HG03135 (cell line): Measurements from ENCODE around the gene MNAT1.
"Not testable (repeated sequence)": the region's sequence is repeated elsewhere in the genome, so short reads cannot be mapped to it uniquely, and the experiment has no call there.

Source experiments
- ATAC-seq: cut with Tn5 transposase; IDR thresholded peaks from one replicate; pipeline ENCODE4 v1.9.1; 2021; ENCODE audit warnings: mild to moderate bottlenecking, moderate library complexity; ENCODE audit not compliant: unreplicated experiment

The MNAT1 gene

DNA sequence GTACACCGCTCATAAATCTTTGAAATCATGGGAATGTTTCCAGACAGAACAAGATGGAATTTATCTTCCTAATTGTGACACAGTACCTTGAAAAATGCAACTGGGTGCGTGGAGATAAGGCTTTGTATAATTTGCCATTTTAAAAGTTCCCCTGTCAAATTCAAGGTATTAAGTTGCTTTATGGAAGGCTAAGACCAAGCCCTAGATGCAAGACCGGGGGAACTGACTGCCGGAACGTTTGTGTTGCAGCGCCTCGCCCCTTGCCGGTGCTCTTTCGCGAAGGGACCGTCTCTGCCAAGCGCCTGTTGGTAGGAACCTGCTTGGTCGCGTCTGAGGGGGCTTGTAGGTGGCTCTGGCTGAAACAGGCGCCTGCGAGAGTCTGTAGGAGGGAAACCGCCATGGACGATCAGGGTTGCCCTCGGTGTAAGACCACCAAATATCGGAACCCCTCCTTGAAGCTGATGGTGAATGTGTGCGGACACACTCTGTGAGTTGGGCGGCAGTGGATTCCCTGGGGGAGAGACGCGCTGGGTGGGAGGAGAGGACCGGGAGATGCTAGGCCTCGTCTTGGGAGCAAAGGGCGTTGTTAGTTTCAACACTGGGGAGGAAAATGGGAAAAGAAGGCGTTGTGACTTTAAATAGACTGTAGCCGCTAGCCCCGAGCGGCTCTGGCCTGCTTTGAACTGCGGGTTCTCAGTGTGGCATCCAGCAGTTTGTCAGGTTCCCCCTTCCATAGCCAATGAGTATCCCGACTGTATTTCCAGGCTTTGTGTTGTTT is at the start of gene MNAT1:
Gene MNAT1, plus strand, starts transcription at position 297 of the 778 bp plus-strand sequence. Its CDS starts 102 bp downstream, at position 399.
- peak; percentile 93 for ATAC-seq

DNA sequence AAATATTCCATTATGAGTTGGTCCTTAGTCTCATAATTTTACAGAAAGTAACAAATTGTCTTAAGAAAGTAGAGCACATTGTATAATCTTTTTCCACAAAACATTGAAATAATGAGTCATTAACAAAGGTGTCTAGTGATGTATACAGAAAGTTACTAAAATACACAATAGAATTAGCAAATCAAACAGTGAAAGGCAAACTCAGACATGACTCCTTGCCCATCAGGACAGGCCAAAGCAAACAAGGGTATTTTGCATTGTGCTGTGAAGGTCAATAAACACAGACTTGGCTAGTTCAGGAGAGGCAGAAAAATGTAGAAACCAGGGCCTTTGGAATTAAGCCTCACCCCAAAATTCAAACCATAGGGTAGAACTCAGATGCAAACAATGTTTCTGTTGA is 47.7 kb upstream of the MNAT1 start:
- no peak for ATAC-seq

DNA sequence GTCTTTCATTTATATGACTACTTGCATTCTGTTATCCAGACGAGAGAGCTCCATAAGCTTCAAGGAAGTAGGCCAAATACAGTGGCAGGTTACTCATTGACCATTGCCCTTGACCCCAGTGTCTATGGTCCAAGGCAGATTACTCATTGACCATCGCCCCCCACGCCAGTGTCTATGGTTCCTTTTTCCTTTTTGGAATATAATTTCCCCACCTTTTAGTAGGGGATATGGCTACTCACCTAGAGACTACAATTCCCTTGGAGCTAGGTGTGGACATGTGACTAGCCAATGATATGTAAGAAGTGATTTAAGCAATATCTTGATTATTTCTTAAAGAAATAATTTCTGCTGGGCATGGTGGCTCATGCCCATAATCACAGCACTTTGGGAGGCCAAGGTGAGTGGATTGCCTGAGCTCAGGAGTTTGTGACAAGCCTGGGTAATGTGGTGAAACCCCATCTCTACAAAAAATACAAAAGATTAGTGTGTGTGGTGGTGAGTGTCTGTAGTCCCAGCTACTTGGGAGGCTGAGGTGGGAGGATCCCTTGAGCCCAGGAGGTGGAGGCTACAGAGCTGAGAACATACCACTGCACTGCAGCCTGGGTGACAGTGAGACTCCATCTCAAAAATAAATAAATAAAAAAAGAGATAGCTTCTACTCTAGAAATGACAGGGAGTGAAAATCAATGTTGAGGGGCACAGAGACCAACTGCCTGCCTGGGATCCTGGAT is 43.0 kb upstream of the MNAT1 start:
- ATAC-seq, result no peak

DNA sequence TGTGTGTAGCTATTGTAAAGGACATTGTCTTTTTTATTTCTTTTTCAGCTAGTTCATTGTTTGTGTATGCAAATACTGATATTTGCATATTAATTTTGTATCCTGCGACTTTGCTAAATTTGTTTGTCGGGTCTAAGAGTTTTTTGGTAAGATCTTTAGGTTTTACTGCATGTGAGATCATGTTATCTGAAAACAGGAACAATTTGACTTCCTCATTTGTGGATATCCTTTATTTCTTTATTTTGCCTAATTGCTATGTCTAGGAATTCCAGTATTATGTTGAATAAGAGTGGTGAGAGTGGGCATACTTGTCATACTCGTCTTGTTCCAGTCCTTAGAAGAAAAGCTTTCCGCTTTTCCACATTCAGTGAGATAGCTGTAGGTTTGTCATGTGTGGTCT is 39.2 kb upstream of the MNAT1 start:
- no peak for ATAC-seq

DNA sequence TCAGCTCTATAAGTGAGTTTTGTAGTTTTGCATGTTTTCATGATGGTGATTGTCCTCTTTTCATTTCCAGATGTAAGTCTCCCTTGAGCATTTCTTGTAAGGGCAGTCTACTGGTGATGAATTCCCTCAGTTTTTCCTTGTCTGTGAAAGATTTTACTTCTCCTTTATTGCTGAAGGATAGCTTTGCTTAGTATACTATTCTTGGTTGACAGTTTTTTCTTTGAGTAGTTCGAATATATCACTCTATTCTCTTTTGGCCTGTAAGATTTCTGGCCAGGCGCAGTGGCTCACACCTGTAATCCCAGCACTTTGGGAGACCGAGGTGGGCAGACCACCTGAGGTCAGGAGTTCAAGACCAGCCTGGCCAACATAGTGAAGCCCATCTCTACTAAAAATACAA is 34.0 kb upstream of the MNAT1 start:
- no peak for ATAC-seq

DNA sequence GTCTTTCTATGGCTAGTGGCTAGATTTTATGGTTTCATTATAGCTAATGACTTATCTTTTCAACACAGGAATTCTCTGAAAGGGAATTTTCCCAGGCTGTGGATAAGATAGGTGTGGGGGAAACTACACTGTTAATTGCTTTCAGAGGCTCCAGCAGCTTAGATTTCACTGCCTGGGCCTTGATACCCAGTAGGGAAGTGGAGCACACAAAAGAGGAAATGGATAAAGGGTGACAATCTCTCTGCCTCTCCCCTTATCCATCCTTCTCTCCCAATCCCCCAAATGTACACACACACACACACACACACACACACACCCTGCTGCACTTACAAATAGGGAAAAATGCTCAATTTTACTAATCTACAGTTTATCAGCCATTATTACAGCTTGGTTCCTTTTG is 29.5 kb upstream of the MNAT1 start:
- no peak for ATAC-seq

DNA sequence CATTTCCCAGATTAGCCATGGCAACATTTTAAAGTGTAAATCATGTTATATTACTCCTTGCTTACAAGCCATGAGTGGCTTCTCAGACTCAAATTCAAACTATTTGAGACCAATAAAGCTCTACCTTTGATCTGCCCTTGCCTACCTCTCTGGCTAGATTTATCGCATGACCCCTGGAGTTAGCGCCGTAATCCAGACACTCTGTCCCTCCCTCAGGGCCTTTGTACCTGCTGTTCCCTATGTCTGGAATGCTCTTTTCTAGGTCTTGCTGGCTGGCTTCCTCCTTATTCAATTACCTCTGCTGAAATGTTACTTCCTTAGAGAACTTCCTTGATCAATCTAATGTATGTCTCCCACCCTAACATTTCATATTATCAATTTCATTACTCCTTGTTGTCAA is 26.7 kb upstream of the MNAT1 start:
- ATAC-seq, result no peak

DNA sequence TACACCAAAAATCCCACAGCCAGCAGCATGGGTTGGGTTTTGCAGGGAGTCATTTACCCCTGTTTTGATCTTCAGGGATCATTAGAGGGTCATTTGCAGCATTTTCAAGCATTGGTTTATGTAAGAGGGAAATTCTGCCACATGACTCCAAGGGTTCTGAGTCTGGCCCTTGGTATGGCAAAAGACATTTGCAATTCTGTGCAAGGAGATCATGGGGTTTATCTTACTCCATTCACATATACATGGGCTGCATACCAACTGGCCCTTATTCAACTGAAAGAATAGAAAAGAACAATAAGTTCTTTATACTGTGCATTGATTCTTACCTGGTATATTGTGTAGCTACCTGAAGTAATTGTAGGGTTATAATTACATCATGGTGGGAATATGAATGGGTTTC is 24.1 kb upstream of the MNAT1 start:
- ATAC-seq, result no peak

DNA sequence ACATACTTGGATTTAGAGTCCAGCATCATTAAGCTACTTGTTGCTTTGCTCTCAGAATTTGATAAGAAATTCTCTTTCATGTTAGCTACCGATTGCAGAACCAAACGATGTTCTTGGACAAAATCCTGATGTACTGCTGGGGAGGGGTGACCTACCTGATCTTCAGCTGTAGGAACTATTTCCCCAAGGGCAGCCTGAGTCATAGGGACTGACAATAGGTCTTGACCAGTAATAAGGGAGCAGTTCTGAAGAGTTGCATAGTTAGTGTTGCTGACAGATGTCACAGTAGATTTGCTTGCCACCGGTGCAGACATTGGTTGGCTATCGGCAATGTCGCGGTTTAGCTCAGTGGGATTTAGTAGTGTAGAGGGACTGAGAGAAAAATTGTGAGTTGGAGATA is 21.0 kb upstream of the MNAT1 start:
- ATAC-seq, result no peak

DNA sequence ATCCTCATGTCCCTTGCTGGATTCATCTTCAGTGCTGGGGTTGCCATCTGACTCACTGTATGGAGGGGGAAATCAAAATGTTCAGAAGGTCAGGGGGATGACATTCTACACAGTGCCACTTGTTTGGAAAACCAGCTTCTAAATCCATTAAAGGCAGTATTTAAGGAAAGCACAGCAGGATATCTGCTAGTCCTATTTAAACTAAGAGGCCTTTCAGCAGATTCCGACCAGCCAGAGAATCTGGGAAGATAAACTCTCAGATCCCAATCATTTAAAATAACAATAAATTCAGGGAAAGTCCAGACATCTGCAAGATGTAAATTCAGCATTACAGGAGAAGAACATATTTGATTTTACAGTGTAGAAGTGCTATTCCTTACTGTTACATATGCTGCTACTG is 14.2 kb upstream of the MNAT1 start:
- ATAC-seq, result no peak

DNA sequence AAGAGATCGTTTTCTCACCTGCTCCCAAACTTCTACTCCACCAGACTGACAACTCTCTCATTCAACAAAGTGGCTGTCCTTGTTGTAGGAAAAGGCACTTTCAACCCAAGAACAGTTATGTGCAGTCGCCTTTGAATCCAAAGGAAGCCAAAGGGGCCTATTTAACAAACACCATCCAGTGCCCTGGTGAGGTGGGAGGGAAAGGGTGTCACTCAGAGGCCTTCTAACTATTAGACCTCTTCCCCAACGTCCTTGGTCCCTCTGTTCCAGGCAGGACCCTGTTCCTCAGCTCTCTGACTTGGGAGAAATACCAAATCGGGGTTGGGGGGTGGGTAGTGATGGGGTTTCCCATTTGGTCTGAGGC is 13.6 kb upstream of the MNAT1 start:
- no peak for ATAC-seq

DNA sequence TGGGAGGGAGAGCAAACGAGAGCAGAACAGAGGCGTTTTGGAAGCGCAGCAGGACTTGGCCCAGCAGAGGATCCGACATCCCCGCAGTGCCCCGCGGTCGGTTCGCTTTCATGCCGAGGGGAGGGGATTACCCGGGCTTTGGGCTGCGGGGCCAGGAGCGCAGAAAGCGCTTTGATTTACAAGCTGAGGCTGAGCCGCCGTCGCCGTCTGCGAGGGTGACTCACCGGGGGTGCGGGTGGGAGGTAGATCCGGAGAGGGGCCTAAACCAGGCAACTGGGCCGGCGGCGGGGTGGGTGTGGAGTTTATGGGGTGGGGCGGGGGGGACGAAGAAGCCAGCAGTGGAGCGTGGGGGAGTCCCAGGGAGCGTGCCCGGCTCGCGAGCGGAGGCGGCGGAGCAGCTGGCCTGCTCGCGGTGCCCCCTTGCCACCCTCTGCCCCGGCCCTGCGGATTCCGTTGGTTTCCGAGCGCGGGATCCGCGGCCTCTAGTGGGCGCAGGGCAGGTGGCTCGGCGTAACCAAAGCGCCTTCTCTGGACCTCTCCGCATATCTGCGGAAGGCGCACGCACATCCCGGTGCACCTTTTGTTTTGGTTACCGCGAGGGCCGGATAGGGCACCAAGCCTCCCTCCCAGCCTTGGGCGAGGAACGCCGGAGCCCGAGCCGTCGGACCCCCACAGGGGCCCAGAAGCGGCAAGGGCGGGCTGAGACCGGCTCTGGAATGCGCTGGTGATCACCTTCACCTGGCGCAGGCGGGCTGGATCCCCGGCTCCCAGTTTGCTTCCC is 13.0 kb upstream of the MNAT1 start:
- no peak for ATAC-seq

DNA sequence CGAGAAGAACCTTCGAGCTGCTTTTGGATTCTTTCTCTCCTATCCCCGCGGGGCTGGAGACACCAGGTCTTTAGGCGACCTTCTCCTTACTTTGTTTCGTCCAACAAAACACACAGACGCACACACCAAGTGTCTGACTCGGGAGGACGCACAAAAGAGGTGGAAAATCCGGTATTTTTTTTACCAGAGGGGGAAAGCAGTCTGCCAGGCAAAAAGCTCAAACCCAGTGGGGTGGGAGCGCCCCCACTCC is 12.5 kb upstream of the MNAT1 start:
- ATAC-seq, result no peak

DNA sequence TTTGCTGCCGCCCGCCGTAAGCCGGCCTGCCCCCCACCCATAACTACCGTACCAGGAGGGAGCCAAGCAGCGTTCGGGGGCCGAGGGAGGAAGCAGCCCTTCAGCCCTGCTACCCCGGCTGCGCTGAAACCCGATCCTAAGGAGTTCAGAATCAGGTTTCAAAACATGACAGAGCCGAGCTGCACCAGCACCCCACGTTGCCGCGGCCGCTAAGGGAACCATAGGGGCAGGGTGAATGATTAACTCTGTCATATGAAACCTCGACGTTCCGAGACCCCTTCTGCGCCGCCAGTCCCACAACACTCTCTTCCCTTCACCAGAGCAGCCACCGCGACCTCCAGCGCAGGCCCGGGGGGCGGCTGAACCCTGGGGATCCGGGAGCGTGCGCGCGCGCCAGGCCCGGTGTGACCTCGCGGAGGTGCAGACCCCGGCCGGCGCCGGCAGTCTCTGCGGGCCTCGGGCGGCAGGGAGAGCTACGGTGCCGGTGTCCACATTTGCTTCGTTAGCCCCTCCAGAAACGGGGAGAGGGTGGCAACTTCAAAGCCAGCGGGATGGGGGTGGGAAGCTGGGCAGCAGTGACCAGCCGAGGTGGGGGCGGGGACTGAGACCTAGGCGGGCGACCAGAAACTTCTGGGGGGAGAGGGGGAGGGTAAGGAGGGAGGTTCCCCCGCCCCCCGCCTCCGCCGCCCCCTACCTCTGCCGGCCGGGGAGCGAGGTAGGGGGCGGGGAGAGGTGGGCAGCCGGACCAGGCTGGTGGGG is 12.0 kb upstream of the MNAT1 start:
- peak; percentile 52 for ATAC-seq

DNA sequence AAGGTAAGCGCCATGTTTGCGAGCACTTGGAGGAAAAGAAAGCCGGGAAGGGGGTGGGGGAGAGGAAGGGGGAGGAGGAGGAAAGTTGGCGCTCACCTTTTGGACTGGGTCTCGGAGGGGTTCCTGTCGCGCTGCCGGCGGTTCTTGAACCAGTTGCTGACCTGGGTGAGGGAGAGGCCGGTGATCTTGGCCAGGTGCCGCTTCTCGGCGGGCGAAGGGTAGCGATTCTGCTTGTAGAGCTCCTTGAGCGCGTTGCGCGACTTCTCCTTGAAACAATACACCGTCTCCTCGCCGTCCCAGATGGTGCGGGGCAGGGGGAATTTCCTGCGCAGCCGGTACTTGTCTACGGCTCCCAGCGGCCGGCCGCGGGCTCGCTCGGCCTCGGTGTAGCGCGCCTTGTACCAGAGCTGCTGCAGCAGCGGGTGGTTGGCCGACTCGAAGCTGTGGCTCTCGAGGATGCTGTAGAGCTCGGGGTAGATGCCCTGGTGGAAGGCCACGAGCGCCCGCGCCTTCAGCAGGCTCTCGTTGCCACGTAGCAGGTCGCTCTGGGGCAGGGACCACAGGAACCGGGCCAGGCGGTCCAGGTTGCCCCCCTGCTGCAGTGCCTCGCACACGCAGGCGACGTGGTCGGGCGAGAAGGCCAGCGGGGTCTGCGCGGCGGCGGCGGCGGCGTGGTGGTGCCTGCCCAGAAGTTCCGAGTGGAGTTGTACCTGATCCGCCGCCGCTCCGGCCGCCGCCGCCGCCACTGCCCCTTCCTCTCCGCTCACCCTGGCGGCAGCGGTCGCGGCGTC is 11.2 kb upstream of the MNAT1 start:
- ATAC-seq, result peak; percentile 38

DNA sequence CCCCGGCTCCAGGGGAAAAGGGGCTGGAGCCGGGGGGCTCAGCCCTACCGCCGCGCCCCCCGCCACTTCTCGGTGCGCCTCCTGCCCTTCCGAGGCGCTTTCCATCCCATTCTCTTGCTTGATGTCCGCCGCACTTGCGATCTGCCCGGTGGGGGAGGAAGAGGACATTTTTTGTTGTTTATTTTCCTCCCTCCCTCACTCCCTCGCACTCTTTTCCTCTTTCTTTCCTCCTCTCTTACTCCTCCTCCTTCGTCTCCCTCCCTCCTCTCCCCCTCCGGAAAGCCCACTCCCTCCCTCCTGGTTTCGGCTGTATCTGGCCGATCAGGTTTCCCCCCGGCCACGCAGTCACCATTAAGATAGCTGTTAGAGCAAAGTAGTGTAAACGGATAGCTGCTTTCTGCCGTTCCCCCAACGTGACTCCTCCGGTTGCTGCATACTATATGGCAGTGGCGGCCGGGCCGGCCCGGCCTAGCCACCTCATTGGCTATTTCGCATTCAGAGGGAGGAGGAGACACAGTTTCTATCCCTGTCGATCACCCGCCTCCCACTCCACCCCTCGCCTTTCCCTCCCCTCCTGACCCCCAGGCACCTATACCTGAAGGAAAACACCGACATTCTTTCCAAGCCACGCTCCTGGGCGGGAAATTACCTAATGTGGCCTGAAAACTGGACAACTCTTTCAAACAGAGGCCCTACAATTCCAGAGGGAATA is 10.5 kb upstream of the MNAT1 start, which contains the start of gene SIX4:
Gene SIX4, minus strand, starts transcription at position 445 of the 712 bp plus-strand sequence. Its CDS starts 277 bp downstream, at position 168.
- ATAC-seq, result peak; percentile 43

DNA sequence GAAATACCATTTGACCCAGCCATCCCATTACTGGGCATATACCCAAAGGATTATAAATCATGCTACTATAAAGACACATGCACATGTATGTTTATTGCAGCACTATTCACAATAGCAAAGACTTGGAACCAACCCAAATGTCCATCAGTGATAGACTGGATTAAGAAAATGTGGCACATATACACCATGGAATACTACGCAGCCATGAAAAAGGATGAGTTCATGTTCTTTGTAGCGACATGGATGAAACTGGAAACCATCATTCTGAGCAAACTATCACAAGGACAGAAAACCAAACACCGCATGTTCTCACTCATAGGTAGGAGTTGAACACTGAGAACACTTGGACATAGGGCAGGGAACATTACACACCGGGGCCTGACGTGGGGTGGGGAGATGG is 3.3 kb upstream of the MNAT1 start:
- ATAC-seq, result not testable (repeated sequence)

DNA sequence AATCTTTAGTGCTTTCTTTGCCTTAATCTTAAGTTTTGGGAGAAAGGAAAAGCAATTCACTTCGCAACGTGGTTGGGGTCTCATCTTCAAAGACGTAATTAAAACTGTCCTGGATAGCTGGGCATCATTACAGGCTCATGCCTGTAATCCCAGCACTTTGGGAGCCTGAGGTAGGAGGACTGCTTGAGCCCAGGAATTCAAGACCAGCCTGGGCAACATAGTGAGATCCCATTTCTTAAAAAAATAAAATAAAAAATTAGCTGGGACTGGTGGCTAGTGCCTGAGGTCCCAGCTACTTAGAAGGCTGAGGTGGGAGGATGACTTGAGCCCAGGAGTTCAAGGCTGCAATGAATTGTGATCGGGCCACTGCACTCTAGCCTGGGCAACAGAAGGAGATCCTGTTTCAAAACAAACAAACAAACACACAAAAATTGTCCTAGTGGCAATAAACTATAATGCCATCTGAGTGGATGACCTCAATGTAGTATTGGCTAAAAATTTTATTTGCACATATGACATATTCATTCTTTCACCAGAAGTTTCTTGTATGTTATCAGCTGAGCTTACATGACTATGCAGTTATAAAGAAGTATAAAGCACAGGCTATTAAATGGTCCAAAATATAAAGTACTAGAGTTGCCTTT is 1.6 kb upstream of the MNAT1 start:
- no peak for ATAC-seq

DNA sequence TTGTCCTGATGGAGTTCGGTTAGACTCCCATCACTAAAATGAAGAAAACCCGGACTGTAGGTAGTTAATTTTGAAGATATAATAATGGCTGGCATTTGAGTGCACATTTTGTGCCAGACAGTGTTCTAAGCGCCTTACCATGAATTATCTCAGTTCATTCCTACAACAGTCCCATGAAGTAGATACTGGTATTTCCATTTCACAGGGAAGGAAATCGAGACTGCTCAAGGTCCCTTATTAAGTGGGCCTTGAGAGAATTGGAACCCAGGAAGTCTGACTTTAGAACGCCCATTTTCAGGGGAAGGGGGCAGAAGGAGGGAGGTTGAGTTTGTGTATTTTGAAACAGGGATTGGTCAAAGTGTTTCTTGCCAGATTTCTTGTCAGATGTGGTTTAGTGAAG is 855 bp downstream of the MNAT1 start:
- no peak for ATAC-seq
